Measurements from ENCODE around the gene CALML6. TPM values are rescaled to one million over a fixed set of nuclear protein-coding genes. Genes with fewer than 3 reads are reported as not detected.

CALML6 gene
- total and polyA plus RNA-seq, 2 of the 4 experiments (the other 2 are of a cell fraction): 0.91 TPM; not detected in 1

GRCh38 chr1:1956586-1957532 lies 41.8 kb downstream of the CALML6 start:
- ChIA-PET CTCF (no interaction called here), POLR2A (ENCODE audit: unreplicated experiment) (no interaction called here)
- H3K36me3 ChIP-seq (ENCODE audit: control insufficient read depth, insufficient read depth, low read length): no peaks in the 10 kb centered on the region
- H3K4me3 ChIP-seq (ENCODE audit: insufficient read depth, low read depth, low read length): no peak overlapping the region
- H3K56ac ChIP-seq (ENCODE audit: extremely low read depth, insufficient read depth, low read length): no peak overlapping the region
- in situ Hi-C loops (cut with MboI; ENCODE audit: low sequenced_read_pairs): loop anchor here (10.0 to 25.0 kb wide), 2 partner anchors 88 to 405 kb away; no protein-coding TSS in a partner anchor
- H2AK5ac ChIP-seq (ENCODE audit: low read depth, low read length): no peak overlapping the region
- no peak overlapping the region for H3K4ac ChIP-seq (ENCODE audit: low read depth, low read length)
- intact Hi-C loops (cut with micrococcal nuclease): no loop called here
- peaks cover 2% of the 10 kb centered on the region; the same call in 1 of the 2 replicates for H3K4me1 ChIP-seq (ENCODE audit: control insufficient read depth, insufficient read depth, low read length)
- H3K18ac ChIP-seq (ENCODE audit: low read depth, low read length): no peak overlapping the region
- DNase-seq (no peak), ATAC-seq (ENCODE audit: low read depth) (no peak)
- no peak overlapping the region for H2BK5ac ChIP-seq (ENCODE audit: low read depth, low read length, poor library complexity, severe bottlenecking)
- WGBS, 2 experiments (ENCODE audit: extremely low coverage in 2 of 2, insufficient read length in 1 of 2): 71% methylated on average over 22 of the region's 38 CpGs; no CpG with 5 or more reads in 1 of the 2 experiments
- no peaks in the 10 kb centered on the region for H3K9me1 ChIP-seq (ENCODE audit: insufficient read depth, low read length)
- H3K4me2 ChIP-seq (ENCODE audit: low read depth, low read length): no peak overlapping the region
- no peak overlapping the region for H3K9ac ChIP-seq (ENCODE audit: low read depth, low read length)
- H4K5ac ChIP-seq (ENCODE audit: low read depth, low read length): no peak overlapping the region
- no peak overlapping the region for H2AK9ac ChIP-seq (replicated peaks; ENCODE audit: low read depth, low read length, poor library complexity)
- TF ChIP-seq, protein P1, sequence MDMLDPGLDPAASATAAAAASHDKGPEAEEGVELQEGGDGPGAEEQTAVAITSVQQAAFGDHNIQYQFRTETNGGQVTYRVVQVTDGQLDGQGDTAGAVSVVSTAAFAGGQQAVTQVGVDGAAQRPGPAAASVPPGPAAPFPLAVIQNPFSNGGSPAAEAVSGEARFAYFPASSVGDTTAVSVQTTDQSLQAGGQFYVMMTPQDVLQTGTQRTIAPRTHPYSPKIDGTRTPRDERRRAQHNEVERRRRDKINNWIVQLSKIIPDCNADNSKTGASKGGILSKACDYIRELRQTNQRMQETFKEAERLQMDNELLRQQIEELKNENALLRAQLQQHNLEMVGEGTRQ (IDR thresholded peaks at IDR 0.05; ENCODE audit: low read depth, low read length): no peak
- no peak for TF ChIP-seq FOS (IDR thresholded peaks at IDR 0.05; ENCODE audit: low read depth, low read length)
- no peak overlapping the region for H4K91ac ChIP-seq (ENCODE audit: insufficient read depth, low read depth, low read length)
- H3K23ac ChIP-seq (ENCODE audit: low read depth, low read length): no peak overlapping the region
- dilution Hi-C loops (cut with HindIII; ENCODE audit: low sequenced_read_pairs, unreplicated experiment): no loop called here
- H3K27me3 ChIP-seq (ENCODE audit: control insufficient read depth, insufficient read depth, low read length): peaks cover 39% of the 10 kb centered on the region
- H3K27ac ChIP-seq (ENCODE audit: insufficient read depth, low read length): no peak overlapping the region
- H2BK15ac ChIP-seq (ENCODE audit: low read depth, low read length): no peak overlapping the region
- no peak overlapping the region for H3K14ac ChIP-seq (replicated peaks; ENCODE audit: low read depth, low read length)
- no peaks in the 10 kb centered on the region for H4K20me1 ChIP-seq (ENCODE audit: insufficient read depth, low read length)
- no peaks in the 10 kb centered on the region for H3K9me3 ChIP-seq (ENCODE audit: control insufficient read depth, insufficient read depth, low read length)
- H2BK20ac ChIP-seq (ENCODE audit: low read depth, low read length): no peak overlapping the region
- H2AFZ ChIP-seq (replicated peaks; ENCODE audit: low read length, poor library complexity): no peak overlapping the region
- BruUV-seq (replicated peaks): no TSS peak
- no peak overlapping the region for H2BK120ac ChIP-seq (ENCODE audit: low read depth, low read length)
- no peak overlapping the region for H4K8ac ChIP-seq (ENCODE audit: low read depth in 2 of 2, low read length in 2 of 2)
- no peaks in the 10 kb centered on the region for H3K79me1 ChIP-seq (ENCODE audit: low read depth in 1 of 2, low read length in 2 of 2)

All from IMR-90 (cell line).